ENCODE results near the gene ERBB4.

- TF ChIP-seq CTCF (IDR thresholded peaks at IDR 0.05) (no peak), EP300 (IDR thresholded peaks at IDR 0.05; ENCODE audit: low read depth) (no peak), POLR2A (IDR thresholded peaks at IDR 0.05) (no peak)
Measured at GRCh38 chr2:211368467-211368866, 1170.1 kb downstream of the ERBB4 start.

Data from transverse colon (tissue), 3 donors.